Measurements from ENCODE around the gene CLDN18. TPM values are rescaled to one million over a fixed set of nuclear protein-coding genes. Genes with fewer than 3 reads are reported as not detected.

The CLDN18 gene
- total RNA-seq, 1 donor from 2014 or later: not detected

DNA sequence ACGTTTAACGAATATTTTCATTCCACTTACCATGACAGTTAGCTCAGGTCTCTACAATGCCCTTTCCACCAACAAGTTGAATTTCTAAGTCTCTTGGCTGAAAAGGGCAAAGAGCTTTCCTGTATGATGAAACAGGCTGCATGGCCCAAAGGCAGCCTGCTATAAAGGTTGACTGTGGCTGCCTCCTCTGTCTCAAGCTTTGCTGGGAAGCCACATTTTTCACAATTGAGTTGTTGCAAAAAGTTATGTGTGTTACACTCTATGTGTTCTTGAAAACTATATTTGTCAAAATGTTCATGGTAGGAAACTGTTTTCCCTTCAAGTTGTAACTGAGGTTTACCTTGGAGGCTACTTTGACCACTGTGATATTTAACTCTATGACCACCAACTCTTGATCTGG is 56.0 kb downstream of the CLDN18 start:
- Histone ChIP-seq H3K4me3 (ENCODE audit: low read depth, low read length) (no peak overlapping the region), H3K27me3 (ENCODE audit: control insufficient read depth, insufficient read depth, low read length) (no peaks in the 10 kb centered on the region), H3K36me3 (ENCODE audit: control insufficient read depth, insufficient read depth, low read length) (peaks cover 4% of the 10 kb centered on the region)
- TF ChIP-seq, protein P1, sequence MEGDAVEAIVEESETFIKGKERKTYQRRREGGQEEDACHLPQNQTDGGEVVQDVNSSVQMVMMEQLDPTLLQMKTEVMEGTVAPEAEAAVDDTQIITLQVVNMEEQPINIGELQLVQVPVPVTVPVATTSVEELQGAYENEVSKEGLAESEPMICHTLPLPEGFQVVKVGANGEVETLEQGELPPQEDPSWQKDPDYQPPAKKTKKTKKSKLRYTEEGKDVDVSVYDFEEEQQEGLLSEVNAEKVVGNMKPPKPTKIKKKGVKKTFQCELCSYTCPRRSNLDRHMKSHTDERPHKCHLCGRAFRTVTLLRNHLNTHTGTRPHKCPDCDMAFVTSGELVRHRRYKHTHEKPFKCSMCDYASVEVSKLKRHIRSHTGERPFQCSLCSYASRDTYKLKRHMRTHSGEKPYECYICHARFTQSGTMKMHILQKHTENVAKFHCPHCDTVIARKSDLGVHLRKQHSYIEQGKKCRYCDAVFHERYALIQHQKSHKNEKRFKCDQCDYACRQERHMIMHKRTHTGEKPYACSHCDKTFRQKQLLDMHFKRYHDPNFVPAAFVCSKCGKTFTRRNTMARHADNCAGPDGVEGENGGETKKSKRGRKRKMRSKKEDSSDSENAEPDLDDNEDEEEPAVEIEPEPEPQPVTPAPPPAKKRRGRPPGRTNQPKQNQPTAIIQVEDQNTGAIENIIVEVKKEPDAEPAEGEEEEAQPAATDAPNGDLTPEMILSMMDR (IDR thresholded peaks at IDR 0.05; ENCODE audit: insufficient read depth, low read length, poor library complexity, severe bottlenecking): no peak
- no peak for DNase-seq (ENCODE audit: low read depth)

DNA sequence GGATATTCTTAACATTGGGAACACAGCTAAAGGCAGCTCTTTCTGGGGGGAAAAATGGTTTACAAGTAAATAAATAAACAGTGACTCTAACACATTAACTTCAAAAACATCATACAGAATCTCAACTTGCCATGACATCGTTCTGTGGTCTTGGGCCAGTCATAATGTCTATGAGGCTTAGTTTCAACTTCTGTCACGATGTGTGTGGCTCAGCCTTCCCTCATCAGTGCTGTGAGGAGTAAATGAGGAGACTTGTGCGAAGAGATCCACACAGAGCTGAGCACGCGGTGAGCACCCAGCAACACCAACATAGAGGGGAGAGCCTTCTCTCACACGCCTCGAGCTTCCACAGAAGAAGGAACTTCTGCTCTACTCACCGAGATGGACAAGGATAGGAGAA is 56.4 kb downstream of the CLDN18 start:
- peaks cover 4% of the 10 kb centered on the region for H3K36me3 ChIP-seq (ENCODE audit: control insufficient read depth, insufficient read depth, low read length)
- no peak overlapping the region for H3K4me3 ChIP-seq (ENCODE audit: low read depth, low read length)
- no peaks in the 10 kb centered on the region for H3K27me3 ChIP-seq (ENCODE audit: control insufficient read depth, insufficient read depth, low read length)
- TF ChIP-seq, protein P1 (IDR thresholded peaks at IDR 0.05; ENCODE audit: insufficient read depth, low read length, poor library complexity, severe bottlenecking): no peak
- DNase-seq (ENCODE audit: low read depth): no peak

DNA sequence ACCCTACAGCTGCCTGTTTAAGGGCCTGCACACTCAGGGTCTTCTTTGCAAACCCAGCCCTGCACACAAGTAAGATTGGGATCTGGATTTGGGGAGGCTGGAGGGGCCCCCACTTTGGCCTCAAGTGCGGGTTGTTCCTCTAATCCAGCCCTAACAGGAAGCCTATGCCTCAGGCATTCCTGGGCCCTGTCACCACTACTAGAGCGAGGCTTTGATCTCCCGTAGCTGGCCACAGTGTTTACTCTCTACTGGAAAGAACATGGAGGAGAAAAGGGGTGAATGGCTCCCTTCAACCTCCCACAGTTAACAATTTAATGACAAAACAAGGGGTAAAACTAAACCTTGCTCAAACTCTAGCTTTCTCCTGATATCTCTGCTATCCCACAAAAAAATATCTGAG is 57.0 kb downstream of the CLDN18 start:
- H3K27me3 ChIP-seq (ENCODE audit: control insufficient read depth, insufficient read depth, low read length): no peaks in the 10 kb centered on the region
- H3K4me3 ChIP-seq (ENCODE audit: low read depth, low read length): no peak overlapping the region
- H3K36me3 ChIP-seq (ENCODE audit: control insufficient read depth, insufficient read depth, low read length): peaks cover 4% of the 10 kb centered on the region
- TF ChIP-seq, protein P1 (IDR thresholded peaks at IDR 0.05; ENCODE audit: insufficient read depth, low read length, poor library complexity, severe bottlenecking): no peak
- DNase-seq (ENCODE audit: low read depth): no peak

DNA sequence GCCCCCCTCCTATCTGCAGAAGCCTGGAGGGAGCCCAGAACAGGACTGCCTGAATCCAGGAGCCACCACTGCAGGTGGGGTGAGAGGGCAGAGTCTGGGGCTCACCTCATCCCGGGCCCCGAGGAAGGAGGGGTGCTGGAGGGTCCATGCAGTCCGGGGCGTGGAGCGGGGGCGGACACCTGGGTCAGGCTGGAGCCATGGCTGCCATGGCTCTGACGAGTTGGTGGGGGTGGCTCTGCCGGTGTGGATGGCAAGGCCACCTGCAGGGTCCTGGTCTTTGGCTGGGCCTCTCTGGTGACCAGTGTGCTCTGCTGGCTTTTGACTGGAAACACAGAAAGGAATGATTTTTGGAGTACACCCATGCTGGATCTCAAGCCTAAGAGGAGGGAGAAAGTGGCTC is 58.1 kb downstream of the CLDN18 start:
- Histone ChIP-seq H3K36me3 (ENCODE audit: control insufficient read depth, insufficient read depth, low read length) (peaks cover 3% of the 10 kb centered on the region), H3K27me3 (ENCODE audit: control insufficient read depth, insufficient read depth, low read length) (no peaks in the 10 kb centered on the region)
- TF ChIP-seq, protein P1 (IDR thresholded peaks at IDR 0.05; ENCODE audit: insufficient read depth, low read length, poor library complexity, severe bottlenecking): no peak

DNA sequence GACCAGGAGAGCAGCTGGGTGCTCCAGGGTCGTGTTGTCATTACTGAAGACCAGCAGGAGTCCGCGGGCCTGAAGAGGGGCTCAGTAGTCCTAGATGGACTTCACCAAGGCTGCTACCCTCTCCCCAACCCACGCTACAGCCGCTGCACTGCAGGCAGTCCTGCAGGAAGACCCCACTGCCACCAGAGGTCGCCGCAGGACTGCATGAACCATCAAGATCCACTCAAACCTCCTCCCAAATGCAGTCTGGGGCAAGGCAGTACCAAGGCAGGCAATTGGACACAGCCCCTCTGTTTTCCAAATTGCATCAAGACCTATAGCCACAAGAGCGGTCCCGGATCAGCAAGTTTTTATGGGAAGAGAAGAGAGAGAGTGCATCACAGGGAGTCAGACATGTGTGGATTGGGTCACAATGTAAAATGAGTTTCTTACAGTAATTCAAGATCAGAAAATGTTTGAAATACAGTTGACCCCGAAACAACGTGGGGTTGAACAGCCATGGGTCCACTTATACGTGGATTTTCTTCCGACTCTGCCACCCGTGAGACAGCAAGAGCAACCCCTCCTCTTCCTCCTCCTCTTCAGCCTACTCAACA is 58.7 kb downstream of the CLDN18 start:
- Histone ChIP-seq H3K4me3 (ENCODE audit: low read depth, low read length) (no peak overlapping the region), H3K36me3 (ENCODE audit: control insufficient read depth, insufficient read depth, low read length) (peaks cover 3% of the 10 kb centered on the region), H3K27me3 (ENCODE audit: control insufficient read depth, insufficient read depth, low read length) (no peaks in the 10 kb centered on the region)
- no peak for DNase-seq (ENCODE audit: low read depth)
- TF ChIP-seq, protein P1 (IDR thresholded peaks at IDR 0.05; ENCODE audit: insufficient read depth, low read length, poor library complexity, severe bottlenecking): peak; percentile 98

More for the DNA sequence above, 58.1 kb downstream of the CLDN18 start:
- H3K4me3 ChIP-seq (ENCODE audit: low read depth, low read length): no peak overlapping the region
- no peak for DNase-seq (ENCODE audit: low read depth)

DNA sequence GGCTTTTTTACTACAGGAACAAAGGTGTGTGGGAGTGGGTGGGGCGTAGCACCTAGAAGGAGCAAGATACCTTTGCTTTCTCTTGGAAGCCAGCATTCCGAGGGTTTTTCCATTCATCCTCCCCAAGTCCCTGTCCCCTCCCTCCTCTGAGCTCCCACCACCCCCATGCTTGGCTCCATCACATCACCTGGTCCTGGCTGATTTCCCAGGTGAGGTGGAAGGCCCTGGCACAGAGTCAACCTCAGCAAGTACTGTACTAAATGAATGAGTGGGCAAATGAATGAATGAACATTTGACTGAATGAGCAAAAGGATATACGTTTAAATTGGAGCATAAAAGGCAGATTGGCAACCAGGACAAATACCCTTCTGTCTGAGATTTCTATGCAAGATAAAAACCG is 60.0 kb downstream of the CLDN18 start:
- Histone ChIP-seq H3K4me3 (ENCODE audit: low read depth, low read length) (no peak overlapping the region), H3K27me3 (ENCODE audit: control insufficient read depth, insufficient read depth, low read length) (no peaks in the 10 kb centered on the region), H3K36me3 (ENCODE audit: control insufficient read depth, insufficient read depth, low read length) (peaks cover 2% of the 10 kb centered on the region)
- TF ChIP-seq, protein P1 (IDR thresholded peaks at IDR 0.05; ENCODE audit: insufficient read depth, low read length, poor library complexity, severe bottlenecking): no peak
- DNase-seq (ENCODE audit: low read depth): no peak

Measured in kidney epithelial cell (primary cell).